ENCODE results near the gene GALNT4. TPM values are rescaled to one million over a fixed set of nuclear protein-coding genes. Genes with fewer than 3 reads are reported as not detected.

Gene GALNT4
- polyA plus RNA-seq, 3 donors: 8.8 to 10.9 (median 10.5) TPM

DNA sequence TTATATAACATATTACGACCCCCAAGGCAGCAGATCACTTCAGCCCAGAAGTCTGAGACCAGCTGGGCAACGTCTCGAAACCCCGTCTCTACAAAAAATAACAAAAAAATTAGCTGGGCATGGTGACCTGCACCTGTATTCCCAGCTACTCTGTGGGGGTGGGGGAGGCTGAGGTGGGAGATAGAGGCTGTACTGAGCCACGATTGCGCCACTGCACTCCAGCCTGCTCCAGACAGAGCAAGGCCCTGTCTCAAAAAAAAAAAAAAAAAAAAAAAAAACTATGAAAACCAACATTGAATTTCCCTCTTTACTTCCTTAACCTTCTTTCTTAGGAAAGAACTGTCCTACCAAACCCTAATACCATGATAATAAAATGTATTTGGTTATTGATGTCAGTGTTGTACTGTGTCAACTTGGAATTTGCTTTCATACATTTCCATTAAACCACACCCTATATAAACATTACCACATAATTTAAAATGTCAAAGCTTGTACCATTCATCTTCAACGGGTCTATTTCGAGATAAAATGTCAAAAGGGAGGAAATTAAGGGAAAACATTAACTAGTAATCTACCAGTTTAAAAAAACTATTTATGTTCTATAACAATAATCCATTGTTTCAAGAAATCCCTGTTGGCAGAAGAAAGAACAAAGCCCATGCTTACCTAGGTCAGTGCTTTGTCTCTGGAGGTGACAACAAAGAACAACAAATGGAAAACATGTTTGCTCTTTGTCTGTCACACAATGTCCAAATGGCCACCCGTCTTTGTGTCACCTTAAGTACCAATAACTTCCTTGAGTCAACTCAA, 17.4 kb downstream of the GALNT4 start:
- no peak for DNase-seq (ENCODE audit: extremely low read depth in 1 of 11, low read depth in 9 of 11, low spot score in 4 of 11)

DNA sequence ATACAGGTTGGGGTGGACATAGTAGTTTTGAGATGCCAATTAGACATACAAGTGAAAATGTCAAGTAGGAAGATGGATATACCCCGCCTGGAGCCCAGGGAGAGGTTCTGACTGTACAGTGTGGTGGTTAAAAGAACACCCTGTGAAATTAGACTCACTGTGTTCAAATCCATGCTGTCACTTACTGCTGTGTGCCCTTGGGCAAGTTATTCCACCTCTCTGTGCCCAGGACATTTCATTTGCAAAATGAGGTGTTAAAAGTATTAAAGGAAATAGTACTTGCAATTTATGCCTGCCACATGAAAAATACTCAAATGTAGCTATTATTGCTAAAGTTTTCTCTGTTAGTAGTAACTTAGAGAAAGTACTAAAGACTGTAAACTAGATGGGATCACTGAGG, 18.5 kb downstream of the GALNT4 start:
- no peak for DNase-seq (ENCODE audit: extremely low read depth in 1 of 11, low read depth in 9 of 11, low spot score in 4 of 11)

DNA sequence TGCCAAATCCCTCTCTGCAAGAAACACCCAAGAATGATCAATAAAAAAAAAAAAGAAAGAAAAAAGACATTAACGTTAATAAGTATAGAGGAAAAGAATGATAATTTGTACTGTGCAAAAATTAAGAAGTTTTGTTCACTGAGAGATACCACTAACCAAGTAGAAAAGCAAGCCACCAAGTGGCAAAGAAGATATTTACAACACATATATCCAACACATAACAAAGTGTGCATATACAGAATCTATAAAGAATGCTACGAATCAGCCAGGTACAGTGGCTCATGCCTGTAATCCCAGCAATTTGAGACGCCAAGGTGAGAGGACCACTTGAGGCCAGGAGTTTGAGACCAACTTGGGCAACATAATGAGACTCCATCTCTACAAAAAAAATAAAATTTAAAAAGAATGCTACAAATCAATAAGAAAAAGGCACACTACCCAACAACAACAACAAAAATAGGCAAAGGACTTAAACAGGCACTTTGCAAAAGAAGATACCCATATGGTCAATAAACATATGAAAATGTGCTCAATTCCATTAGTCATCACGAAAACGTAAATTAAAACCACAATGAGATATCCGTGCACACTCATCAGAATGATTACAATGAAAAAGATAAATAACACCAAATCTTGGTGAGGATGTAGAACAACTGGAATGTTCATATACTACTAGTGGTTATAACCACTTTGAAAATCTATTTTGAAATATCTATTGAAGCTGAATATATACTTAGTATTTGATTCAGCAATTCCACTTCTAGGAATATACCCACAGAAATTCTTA, 19.8 kb downstream of the GALNT4 start:
- no peak for DNase-seq (ENCODE audit: extremely low read depth in 1 of 11, low read depth in 9 of 11, low spot score in 4 of 11)

DNA sequence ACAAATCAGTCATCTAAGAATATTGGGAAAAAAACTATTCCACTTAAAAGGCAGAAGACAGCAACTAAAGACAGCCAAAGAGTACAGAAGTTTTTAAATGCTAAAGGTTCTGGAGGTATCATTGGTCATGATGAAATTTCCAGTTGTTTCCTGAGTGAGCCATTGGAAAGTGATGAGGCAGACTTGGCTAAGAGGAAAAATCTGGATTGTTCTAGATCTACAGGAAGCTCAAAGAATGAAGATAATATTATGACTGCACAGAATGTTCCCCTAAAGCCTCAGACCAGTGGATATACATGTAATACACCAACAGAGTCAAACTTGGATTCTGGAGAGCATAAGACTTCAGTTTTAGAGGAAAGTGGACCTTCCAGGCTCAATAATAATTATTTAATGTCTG, 22.8 kb downstream of the GALNT4 start:
- DNase-seq (ENCODE audit: extremely low read depth in 1 of 11, low read depth in 9 of 11, low spot score in 4 of 11): no peak

DNA sequence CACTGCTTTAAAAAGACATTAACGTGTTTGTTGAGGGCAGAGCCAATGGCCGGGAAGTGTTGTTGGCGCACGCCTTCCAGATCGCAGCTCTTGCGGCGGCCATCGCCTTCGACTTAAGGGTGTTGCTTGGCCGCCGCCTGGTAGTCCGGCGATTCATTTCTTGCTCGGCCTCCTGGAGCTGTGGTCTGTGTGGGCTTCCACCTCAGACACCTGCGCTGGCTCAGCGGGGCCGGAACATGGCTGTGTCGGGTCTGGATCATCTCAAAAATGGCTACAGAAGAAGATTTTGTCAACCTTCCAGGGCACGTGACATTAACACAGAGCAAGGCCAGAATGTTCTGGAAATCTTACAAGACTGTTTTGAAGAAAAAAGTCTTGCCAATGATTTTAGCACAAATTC, 24.7 kb downstream of the GALNT4 start:
- no peak for DNase-seq (ENCODE audit: extremely low read depth in 1 of 11, low read depth in 9 of 11, low spot score in 4 of 11)

DNA sequence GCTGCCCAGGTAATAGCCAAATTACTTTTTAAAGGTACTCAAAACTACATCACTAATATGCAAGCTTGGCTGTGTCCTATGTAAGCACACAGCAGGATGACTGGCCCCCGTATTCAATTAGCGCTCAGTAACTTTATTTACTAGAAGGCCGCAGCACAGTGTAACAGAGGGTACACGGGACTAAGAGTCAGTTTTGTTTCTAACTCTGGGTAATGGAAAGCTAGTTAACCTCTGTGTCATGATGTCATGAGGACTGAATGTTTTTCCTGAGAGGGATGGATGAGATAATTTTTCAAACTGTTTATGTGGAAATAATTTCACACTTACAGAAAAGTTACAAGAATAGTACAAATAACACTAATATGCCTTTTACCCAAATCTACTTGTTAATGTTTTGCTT, 27.1 kb downstream of the GALNT4 start:
- DNase-seq (ENCODE audit: extremely low read depth in 1 of 11, low read depth in 9 of 11, low spot score in 4 of 11): no peak

DNA sequence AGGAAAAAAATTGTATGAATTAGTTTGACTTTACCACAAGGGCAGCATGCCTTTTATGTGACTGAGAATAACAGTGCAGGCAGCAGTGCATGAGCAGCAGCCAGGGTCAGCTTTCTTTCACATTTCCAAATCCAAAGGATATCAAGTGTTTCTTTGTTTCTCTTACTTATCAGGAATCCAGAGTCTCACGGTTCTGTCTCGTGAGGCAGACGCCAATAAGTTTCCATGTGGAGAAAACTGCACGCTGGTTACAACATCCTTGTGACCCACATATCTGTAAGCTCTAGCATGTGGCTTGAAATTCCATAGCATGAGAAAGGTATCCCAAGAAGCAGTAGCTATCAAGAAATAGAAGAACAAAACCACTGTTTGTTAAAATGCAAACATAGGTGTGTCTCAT, 27.6 kb downstream of the GALNT4 start:
- no peak for DNase-seq (ENCODE audit: extremely low read depth in 1 of 11, low read depth in 9 of 11, low spot score in 4 of 11)

DNA sequence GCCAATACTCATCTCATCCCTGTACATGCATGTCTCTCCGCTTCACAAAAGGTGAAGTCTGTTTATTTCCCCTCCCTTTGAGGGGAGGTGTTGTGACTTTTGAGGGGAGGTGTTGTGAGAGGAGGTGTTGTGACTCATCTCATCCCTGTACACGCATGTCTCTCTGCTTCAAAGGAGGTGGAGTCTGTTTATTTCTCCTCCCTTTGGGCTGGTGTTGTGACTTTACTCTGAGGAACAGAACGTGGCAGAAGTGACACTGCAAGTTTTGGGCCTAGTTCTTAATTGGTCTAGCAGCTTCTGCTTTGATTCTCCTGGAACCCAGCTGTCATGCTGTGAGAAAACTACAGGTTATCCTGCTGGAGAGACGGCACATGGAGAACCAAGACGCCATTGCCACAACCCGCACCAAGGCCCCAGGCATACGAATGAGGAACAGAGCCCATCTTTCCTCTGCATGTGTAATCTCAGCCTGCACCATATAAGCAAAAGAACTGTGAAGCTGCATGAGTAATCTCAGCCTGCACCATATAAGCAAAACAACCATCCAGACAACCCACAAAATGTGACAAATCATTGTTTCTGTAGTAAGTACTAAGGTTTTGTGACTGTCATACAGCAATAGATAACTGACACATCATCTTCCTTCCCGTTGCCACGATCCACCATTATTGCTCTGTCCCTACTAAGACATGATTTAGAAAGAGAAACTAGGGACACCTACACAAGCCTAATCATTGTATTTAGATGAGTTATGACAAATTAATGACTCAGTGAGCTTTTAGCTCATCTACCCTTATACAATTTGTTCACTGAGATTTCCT, 30.0 kb downstream of the GALNT4 start:
- no peak for DNase-seq (ENCODE audit: extremely low read depth in 1 of 11, low read depth in 9 of 11, low spot score in 4 of 11)

DNA sequence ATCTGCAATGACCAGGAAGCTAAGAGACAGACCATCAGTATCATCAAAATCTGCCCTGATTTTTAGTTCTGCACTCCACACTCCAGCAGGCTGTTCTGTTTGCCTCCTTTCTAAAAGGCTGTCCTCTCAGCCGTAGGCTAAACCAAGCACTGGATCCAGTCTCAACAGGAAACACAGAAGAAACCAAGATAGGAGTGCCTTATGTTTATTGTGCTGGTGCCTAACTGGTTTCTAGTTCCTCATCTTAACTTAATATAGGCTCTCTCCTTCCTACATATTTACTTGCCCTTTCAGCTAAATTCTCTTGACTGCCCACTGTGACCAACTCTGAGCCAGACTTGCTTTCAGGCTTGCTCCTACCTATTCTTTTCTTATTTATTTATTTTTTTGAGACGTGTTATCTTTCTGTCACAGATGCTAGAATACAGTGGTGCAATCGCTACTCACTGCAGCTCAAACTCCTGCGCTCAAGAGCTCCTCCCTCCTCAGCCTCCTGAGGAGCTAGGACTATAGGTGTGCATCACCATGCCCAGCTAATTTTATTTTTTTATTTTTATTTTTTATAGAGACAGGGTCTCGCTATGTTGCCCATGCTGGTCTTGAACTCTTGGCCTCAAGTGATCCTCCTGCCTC, 30.8 kb downstream of the GALNT4 start:
- DNase-seq (ENCODE audit: extremely low read depth in 1 of 11, low read depth in 9 of 11, low spot score in 4 of 11): no peak

DNA sequence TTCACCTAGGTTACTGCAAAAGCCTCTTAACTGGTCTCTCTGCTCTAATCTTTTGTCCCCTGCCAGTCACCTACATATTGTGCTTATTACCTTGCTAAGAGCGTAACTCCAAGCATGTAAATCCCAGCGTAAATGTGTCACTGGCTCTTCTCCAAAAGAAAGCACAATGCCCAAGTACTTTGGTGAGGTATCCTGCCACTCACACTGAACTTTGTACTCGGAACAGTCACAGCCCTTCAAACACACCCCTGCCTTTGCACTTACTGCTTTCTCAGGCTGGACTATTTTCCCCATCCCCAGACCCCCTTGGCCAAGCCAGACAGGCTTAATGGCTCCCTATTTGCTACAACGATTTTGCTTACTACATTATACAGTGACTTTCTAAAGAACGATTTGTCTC, 31.7 kb downstream of the GALNT4 start:
- DNase-seq (ENCODE audit: extremely low read depth in 1 of 11, low read depth in 9 of 11, low spot score in 4 of 11): no peak

DNA sequence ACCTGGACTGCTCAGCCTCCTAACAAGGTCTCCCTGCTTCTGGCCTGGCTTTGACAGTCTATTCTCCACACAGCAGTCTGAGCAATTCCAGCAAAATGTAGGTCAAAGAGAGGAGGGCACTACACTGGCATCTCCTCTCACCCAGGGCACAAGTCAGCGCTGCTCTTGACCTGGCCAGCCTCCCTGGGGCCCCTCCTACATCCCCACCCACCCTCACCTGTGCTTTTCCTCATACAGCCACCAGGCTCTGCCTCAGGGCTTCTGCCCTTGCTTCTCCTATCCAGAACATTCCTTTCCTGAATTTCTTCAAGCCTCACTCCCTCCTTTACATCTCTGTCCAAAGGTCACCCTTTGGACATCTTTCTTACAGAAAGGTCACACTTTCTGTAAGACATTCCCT, 33.7 kb downstream of the GALNT4 start:
- no peak for DNase-seq (ENCODE audit: extremely low read depth in 1 of 11, low read depth in 9 of 11, low spot score in 4 of 11)

DNA sequence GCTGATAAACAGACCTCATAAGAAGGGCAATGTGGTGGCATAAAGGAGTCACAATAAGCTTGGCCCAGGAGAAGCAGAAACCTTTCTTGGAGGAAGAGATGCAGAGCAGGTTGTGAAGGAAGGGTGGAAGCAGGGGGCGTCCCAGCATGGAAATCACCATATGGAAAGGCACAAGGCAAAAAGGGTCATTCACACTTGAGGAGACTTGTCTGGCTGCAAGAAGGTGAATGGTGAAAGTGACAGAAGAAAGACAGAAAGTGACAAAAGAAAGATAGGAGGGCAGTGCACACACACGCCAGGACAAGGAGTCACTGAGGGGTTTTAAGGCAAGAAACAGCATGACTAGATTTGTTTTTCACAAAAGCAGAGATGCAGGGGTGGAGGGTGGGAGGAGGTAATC, 38.3 kb downstream of the GALNT4 start:
- DNase-seq (ENCODE audit: extremely low read depth in 1 of 11, low read depth in 9 of 11, low spot score in 4 of 11): no peak

DNA sequence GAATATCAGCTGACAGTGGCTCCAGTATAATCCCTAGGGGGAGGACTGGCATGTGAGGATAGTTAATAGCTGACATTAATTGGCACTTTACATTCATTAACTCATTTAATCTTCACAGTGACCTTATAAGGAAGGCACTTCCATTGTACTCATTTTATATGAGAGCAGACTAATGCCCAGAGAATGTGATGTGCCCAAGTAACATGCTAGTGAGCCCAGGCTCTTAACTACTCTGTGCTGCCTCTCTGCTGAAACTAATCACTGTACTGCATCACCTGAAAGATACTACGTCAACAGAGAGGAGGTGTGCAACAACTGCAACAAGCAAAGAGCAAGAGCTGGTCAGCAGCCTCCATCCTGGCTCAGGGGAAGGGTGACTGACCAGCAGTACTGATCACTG, 40.1 kb downstream of the GALNT4 start:
- no peak for DNase-seq (ENCODE audit: extremely low read depth in 1 of 11, low read depth in 9 of 11, low spot score in 4 of 11)

DNA sequence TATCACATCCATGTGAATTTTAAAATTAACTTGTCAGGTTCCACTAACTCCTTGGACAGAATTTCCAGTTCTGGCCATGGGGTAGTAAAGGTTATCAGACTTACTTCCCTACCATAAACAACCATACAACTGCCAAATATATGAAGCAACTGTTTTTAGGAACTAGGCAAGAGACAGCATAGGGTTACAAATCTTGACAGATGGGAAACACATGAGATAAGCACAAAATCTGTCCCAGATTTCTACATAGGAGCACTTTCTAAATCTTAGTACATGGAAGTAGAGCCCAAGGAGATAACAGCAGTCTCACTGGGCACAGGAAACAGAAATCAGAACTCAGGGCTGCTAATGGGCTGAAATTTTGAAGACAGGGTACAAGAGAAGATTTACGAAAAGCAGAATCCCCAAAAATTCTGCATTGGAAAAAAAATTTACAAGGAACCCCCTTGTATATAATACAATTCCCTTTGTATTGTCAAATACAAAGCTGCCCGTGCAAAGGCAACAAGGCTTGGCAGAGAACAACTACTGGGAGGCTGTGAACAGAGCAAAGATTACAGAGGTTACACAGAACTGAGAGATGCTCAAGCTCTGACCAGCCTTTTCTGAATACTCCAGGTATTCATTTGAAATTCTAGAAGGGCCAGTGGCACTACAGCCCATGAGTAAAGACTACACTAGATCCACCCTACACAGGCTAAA, 43.2 kb downstream of the GALNT4 start:
- DNase-seq (ENCODE audit: extremely low read depth in 1 of 11, low read depth in 9 of 11, low spot score in 4 of 11): no peak

DNA sequence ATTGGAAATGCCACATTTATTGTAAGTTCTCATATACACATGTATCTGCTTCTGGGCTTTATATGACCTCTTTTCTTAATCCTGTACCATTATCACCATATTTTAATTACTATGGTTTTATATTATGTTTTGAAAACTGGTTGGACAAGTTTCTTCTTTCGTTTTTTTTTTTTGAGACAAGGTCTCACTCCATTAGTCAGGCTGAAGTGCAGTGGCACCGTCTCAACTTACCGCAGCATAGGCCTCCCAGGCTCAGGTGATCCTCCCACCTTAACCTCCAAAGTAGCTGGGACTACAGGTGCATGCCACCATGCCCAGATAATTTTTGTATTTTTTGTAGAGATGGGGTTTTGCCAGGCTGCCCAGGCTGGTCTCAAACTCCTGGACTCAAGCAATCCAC, 44.6 kb downstream of the GALNT4 start:
- DNase-seq (ENCODE audit: extremely low read depth in 1 of 11, low read depth in 9 of 11, low spot score in 4 of 11): no peak

DNA sequence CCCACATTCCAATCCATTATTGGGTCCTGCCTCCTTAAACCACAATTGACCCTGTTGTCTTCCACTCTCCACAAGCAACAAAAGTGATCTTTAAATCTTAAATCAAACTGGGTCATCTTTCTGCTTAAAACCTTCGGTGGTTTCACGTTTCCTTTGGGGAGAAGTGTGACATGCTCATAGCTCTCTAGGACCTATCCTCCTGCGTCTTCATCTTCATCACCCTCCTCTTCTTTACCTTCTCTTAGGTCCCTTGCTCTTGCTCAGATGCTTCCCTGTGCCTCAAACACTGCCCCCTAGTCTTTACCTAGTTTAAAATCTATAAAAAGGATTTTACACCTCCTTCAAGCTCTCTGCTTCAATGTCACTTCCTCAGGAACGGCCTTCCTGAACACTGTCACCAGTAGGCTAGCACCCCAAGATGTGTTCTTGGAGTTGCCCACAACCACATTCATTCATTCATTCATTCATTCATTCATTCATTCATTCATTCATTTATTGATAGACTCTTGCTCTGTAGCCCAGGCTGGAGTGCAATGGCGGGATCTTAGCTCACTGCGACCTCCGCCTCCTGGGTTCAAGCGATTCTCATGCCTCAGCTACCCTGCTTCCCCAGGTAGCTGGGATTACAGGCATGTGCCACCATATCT, 46.8 kb downstream of the GALNT4 start:
- no peak for DNase-seq (ENCODE audit: extremely low read depth in 1 of 11, low read depth in 9 of 11, low spot score in 4 of 11)

DNA sequence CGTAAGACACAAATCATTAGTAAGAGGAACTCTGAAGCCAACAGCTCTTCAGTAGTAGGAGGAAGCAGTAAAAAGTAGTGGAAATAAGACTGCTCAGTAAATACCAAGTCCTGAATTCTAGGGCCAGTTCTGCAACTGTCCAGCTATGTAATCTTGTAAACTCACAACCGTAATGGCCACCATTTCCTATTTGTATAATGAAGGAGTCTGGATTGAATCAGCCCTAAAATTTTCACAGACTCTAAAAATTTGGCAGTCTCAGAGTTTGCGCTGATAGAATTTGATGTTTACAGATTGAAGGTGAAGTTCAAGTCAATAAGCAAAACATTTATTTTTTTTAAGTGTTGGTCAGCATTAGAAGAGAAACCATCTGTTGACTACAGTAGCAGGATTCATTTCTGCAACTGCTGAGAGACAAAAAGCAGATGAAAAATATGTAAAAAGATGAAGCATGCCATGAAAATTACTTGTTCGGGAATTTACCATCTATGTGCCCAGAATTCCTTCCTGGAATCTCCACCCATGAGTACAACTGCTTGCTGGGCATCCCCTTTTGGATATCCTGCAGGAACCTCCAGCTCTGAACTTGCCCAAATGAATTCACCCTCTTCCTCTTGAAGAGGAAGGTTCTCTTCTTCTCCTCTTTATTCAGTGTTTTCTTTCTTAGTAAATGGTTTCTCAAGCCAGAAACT, 47.5 kb downstream of the GALNT4 start:
- DNase-seq (ENCODE audit: extremely low read depth in 1 of 11, low read depth in 9 of 11, low spot score in 4 of 11): no peak

DNA sequence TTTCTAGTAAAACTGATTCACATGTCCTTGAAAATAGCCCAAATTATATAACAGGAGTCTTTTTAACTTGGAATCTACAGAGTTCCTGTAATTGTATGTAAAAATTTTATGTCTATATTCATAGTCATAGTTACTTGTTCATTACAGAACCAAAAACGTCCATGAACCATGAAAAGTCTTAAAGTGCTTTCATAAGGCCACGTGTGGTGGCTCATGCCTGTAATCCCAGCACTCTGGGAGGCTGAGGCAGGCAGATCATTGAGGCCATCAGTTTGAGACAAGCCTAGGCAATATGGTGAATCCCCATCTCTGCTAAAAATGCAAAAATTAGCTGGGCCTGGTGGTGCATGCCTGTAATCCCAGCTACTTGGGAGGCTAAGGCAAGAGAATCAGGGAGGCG, 48.4 kb downstream of the GALNT4 start:
- no peak for DNase-seq (ENCODE audit: extremely low read depth in 1 of 11, low read depth in 9 of 11, low spot score in 4 of 11)

Data from renal cortex interstitium (tissue), 11 donors.